GM12891 (cell line): ENCODE data around the gene FAM193A.

Source experiments
- DNase-seq: peaks from one replicate; pipeline ENCODE4 v3.0.0; 2011; ENCODE audit warnings: low spot score; ENCODE audit not compliant: insufficient read length
- FAIRE-seq: peaks from 2 replicates; lab custom pipeline; 2011; peaks lifted over from hg19 to GRCh38; lab: Jason Lieb, UNC
- PAX5 ChIP-seq: IDR thresholded peaks from 2 replicates; pipeline ENCODE4 v1.6.1; 2011; ENCODE audit warnings: low read length, moderate library complexity, mild to moderate bottlenecking; ENCODE audit not compliant: insufficient read depth, severe bottlenecking
- POLR2A ChIP-seq: IDR thresholded peaks from 2 replicates; pipeline ENCODE4 v1.6.1; 2011; ENCODE audit warnings: low read depth, low read length, control low read depth
- POLR2AphosphoS5 ChIP-seq: IDR thresholded peaks from 2 replicates; pipeline ENCODE4 v1.6.1; 2011; ENCODE audit warnings: low read depth, low read length, control low read depth
- POU2F2 ChIP-seq: IDR thresholded peaks from 2 replicates; pipeline ENCODE4 v1.6.1; 2011; ENCODE audit warnings: low read depth, mild to moderate bottlenecking, control low read depth, low read length, moderate library complexity
- SPI1 ChIP-seq: IDR thresholded peaks from 2 replicates; pipeline ENCODE4 v1.6.1; 2011; ENCODE audit warnings: low read depth, low read length, control low read depth
- TAF1 ChIP-seq: IDR thresholded peaks from 2 replicates; pipeline ENCODE4 v1.6.1; 2011; ENCODE audit warnings: low read depth, low read length, control low read depth

FAM193A gene

GRCh38 chr4:2697995-2698414 lies 161.6 kb downstream of the FAM193A start:
- TF ChIP-seq POLR2AphosphoS5 (no peak), POU2F2 (no peak), SPI1 (no peak), POLR2A (no peak), TAF1 (no peak), PAX5 (no peak)
- DNase-seq (no peak), FAIRE-seq (peak; percentile 20)

- FAIRE-seq (no peak), DNase-seq (no peak)
- TF ChIP-seq SPI1 (no peak), POLR2AphosphoS5 (no peak), TAF1 (no peak), POU2F2 (no peak), PAX5 (no peak), POLR2A (no peak)
Observed at GRCh38 chr4:2698504-2698903, 162.1 kb downstream of the FAM193A start.

- DNase-seq: no peak
- no peak for FAIRE-seq
- TF ChIP-seq TAF1: no peak
- TF ChIP-seq POLR2A: no peak
- no peak for TF ChIP-seq PAX5
- TF ChIP-seq SPI1: no peak
- TF ChIP-seq POLR2AphosphoS5: no peak
- no peak for TF ChIP-seq POU2F2
Observed at GRCh38 chr4:2698951-2699505, 162.6 kb downstream of the FAM193A start.

GRCh38 chr4:2699534-2699933 lies 163.1 kb downstream of the FAM193A start:
- no peak for FAIRE-seq
- no peak for TF ChIP-seq POU2F2
- TF ChIP-seq SPI1: no peak
- TF ChIP-seq PAX5: no peak
- DNase-seq: no peak

- no peak for TF ChIP-seq POU2F2
- no peak for TF ChIP-seq POLR2A
- no peak for TF ChIP-seq PAX5
- no peak for TF ChIP-seq POLR2AphosphoS5
- TF ChIP-seq TAF1: no peak
- no peak for TF ChIP-seq SPI1
- DNase-seq (no peak), FAIRE-seq (no peak)
Observed at GRCh38 chr4:2700031-2700430, 163.6 kb downstream of the FAM193A start.

GRCh38 chr4:2702361-2702760 lies 165.9 kb downstream of the FAM193A start:
- TF ChIP-seq PAX5: no peak
- no peak for TF ChIP-seq POU2F2
- no peak for TF ChIP-seq SPI1
- TF ChIP-seq TAF1: no peak
- no peak for TF ChIP-seq POLR2A
- no peak for TF ChIP-seq POLR2AphosphoS5
- DNase-seq (no peak), FAIRE-seq (peak; percentile 51)

GRCh38 chr4:2702770-2703169 lies 166.3 kb downstream of the FAM193A start:
- TF ChIP-seq POLR2A (no peak), SPI1 (peak; percentile 72)
- DNase-seq (no peak), FAIRE-seq (no peak)

GRCh38 chr4:2712261-2712842 lies 175.9 kb downstream of the FAM193A start:
- FAIRE-seq: no peak

GRCh38 chr4:2713337-2713736 lies 176.9 kb downstream of the FAM193A start:
- FAIRE-seq (no peak), DNase-seq (no peak)
- no peak for TF ChIP-seq PAX5
- no peak for TF ChIP-seq POU2F2
- TF ChIP-seq TAF1: no peak
- no peak for TF ChIP-seq POLR2AphosphoS5
- no peak for TF ChIP-seq SPI1
- no peak for TF ChIP-seq POLR2A

More at GRCh38 chr4:2712261-2712842, 175.9 kb downstream of the FAM193A start:
- TF ChIP-seq POLR2AphosphoS5 (no peak), SPI1 (no peak), POU2F2 (no peak), TAF1 (no peak), POLR2A (no peak), PAX5 (no peak)
- DNase-seq: no peak
